ENCODE measurements around the gene CASP8.
A peak's percentile ranks its signal among the peaks of the same experiment; 100 is the strongest.
"Not testable (repeated sequence)": the region's sequence is repeated elsewhere in the genome, so short reads cannot be mapped to it uniquely, and the experiment has no call there.

The CASP8 gene

GRCh38 chr2:201269764-201270163 lies 9.4 kb downstream of the CASP8 start:
- DNase-seq (ENCODE audit: low spot score), result no peak

GRCh38 chr2:201270293-201271001 lies 10.1 kb downstream of the CASP8 start:
- DNase-seq (ENCODE audit: low spot score), result no peak

- no peak for DNase-seq (ENCODE audit: low spot score)
These were observed 11.6 kb downstream of the CASP8 start for GRCh38 chr2:201271917-201272316.

DNA sequence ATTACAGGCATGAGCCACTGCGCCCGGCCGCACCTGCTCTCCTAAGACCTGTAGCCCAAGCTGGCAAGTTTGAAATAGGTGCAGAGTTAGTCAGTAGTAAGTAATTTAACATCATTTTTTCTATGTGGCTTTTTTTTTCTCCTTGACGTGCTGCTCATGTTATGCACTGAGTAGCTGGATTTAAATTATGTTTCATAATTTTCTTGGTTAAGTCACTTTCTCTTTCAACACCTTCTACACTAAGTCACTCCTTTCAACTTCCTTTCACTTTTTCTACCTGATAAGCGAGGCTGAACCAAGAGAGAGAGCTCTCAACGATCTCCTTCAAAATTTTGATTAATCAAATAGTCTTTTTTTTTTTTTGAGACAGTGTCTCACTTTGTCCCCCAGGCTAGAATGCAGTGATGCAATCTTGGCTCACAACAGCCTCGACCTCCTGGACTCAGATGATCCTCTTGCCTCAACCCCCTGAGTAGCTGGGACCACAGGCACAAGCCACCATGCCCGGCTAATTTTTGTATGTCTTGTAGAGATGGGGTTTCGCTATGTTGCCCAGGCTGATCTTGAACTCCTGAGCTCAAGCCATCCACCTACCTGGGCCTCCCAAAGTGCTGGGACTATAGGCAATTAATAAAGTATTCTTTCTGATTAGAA lies 13.1 kb downstream of the CASP8 start:
- DNase-seq (ENCODE audit: low spot score), result no peak

DNA sequence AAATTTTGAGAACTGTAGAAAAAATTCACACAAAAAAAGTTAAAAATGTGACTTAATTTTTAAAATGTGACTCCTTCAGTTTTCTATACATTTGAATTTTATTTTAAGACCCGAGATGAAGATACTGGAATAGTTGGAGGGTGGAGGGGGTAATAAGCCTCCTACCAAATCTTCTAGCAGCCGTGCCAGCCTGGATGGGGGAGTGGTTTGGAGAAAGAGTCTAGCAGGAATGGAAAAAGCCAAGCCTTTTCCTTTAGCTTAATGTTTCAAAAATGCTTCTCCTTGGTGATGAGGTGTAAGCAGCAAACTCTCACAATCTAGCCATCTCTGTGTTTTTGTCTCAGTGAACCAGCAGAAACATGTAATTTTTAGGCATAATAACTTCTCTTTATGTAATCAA lies 14.7 kb downstream of the CASP8 start:
- DNase-seq (ENCODE audit: low spot score), result no peak

DNA sequence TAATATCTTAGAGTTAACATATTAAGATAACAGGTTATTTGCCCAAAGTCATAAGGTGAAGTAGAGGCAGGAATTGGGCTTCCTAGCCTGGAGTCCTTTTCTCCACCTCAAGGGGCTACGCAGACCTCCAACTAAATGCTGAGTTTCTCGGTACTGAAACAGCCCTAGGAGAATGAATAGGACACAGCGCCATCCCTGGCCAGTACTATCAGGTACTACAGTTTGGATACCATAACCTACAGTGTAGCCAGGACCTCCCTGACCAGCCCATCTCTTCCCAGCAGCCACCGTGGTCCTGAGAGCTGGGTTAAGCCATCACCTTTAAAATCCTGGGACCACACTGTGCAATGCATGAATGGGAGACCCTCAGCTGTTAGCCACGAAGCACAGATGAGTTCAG lies 15.7 kb downstream of the CASP8 start:
- no peak for DNase-seq (ENCODE audit: low spot score)

DNA sequence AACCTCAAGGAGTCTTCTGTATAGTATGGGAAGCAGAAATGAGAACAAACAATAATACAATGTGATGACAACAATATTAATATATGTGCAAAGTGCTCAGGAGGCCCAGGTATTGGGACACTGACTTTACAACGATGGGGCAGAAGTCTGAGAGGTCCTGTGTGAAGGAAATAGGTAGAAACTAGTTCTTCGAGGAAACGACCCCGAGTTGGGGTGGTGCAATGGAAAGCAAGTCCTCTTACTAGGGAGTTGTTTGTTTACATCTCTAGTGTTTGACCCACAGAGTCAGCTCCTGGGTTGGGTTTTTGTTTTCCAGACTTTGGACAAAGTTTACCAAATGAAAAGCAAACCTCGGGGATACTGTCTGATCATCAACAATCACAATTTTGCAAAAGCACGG lies 16.2 kb downstream of the CASP8 start:
- no peak for DNase-seq (ENCODE audit: low spot score)

- DNase-seq (ENCODE audit: low spot score), result no peak
These were observed 18.7 kb downstream of the CASP8 start for GRCh38 chr2:201279079-201279478.

DNA sequence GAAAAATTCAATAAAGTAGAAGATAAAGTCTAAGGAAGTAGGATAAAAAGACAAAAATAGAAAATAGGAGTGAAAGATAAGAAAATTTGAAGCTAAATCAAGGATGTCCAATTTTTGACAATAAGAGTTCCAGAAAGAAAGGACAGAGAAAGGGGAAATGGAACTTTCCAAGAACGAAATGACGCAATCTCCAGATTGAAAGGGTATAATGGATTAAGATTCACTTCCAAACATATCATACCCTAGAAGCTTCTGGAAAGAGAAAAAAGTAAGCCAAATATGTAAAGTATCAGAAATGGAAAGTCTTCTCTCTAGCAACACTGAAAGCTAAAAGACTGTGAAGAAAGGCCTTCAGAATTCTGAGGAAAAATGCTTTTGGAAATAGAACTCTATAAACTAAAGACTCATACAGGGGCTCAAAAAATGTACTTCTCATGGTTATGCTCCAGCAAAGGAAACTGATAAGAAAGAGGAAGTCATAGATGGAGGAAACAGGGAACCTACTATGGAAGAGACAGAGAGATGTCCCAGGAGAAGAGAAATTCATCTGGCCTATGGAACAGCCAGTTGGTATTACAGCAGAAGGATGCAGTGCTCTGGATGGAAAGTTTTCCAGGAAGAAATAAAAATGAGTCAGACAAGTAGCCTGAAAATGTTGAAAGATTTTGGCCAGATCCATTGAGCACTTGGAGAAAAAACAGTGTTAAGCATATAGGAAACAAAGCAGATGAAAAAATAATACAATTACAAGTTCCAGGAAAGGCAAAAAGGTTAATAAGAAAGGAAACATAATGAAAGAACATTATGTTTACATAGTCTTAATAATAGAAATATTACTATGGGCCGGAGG lies 20.1 kb downstream of the CASP8 start:
- DNase-seq (ENCODE audit: low spot score), result no peak

DNA sequence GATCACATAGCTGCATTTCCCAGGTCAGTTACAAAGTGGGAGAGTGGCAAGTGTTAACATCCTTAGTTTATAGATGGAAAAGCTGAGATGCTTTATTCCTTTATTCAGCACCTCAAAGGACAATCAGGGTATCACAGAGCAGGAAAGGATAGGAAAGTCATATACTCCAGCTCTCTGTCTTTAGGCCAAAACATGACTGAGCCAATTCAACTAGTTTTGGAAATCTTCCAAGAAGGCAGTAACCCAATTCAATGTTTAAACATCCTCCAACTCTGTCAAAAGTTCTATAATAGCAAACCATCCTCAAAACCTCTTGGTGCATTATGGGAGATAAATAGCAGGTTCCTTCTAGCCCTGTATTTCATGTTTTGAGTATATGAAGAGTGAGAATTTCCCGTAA lies 25.2 kb downstream of the CASP8 start:
- no peak for DNase-seq (ENCODE audit: low spot score)

- not testable (repeated sequence) for DNase-seq (ENCODE audit: low spot score)
These were observed 30.3 kb downstream of the CASP8 start for GRCh38 chr2:201290457-201291148.

- DNase-seq (ENCODE audit: low spot score), result no peak
These were observed 38.2 kb downstream of the CASP8 start for GRCh38 chr2:201298462-201299052.

- DNase-seq (ENCODE audit: low spot score), result not testable (repeated sequence)
These were observed 39.6 kb downstream of the CASP8 start for GRCh38 chr2:201299929-201300328.

- DNase-seq (ENCODE audit: low spot score), result no peak
These were observed 47.5 kb downstream of the CASP8 start for GRCh38 chr2:201307876-201308275.

GRCh38 chr2:201308914-201309313 lies 48.6 kb downstream of the CASP8 start:
- DNase-seq (ENCODE audit: low spot score), result no peak

GRCh38 chr2:201313362-201313761 lies 53.0 kb downstream of the CASP8 start:
- no peak for DNase-seq (ENCODE audit: low spot score)

DNA sequence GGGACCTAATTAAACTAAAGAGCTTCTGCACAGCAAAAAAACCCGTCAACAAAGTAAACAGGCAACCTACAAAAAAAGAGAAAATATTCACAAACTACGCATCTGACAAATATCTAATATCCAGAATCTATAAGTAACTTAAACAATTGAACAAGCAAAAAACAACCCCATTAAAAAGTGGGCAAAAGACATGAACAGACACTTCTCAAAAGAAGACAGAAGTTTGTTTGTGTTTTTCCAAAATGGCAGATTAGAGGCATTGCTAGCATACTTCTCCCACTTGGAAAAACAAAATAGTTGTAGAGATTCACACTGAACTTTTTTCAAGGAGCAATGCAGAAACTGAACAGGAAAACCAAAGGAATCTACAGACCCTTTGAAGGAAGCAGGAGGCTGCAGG lies 59.2 kb downstream of the CASP8 start:
- no peak for DNase-seq (ENCODE audit: low spot score)

GRCh38 chr2:201320257-201320656 lies 59.9 kb downstream of the CASP8 start:
- no peak for DNase-seq (ENCODE audit: low spot score)

- no peak for DNase-seq (ENCODE audit: low spot score)
These were observed 60.4 kb downstream of the CASP8 start for GRCh38 chr2:201320701-201321100.

- no peak for DNase-seq (ENCODE audit: low spot score)
These were observed 62.4 kb downstream of the CASP8 start for GRCh38 chr2:201322772-201323171.

DNA sequence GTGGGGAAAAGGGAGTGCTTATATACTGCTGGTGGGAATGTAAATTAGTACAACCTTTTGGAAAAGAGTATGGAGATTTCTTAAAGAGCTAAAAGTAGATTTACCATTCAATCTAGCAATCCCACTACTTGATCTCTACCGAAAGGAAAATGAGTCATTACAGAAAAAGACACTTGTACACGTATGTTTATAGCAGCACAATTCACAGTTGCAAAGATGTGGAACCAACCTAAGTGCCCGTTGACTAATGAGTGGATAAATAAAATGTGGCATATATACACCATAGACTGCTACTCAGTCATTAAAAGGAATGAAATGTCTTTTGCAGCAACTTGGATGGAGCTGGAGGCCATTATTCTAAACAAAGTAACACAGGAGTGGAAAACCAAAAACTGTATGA lies 67.3 kb downstream of the CASP8 start:
- peak; percentile 6 for DNase-seq (ENCODE audit: low spot score)

GRCh38 chr2:201329409-201329808 lies 69.1 kb downstream of the CASP8 start:
- no peak for DNase-seq (ENCODE audit: low spot score)

All from activated CD4-positive, alpha-beta T cell treated with anti-CD3 and anti-CD28 coated beads, Interleukin-2, Interleukin-4, amounts not matched to agents 100 ng/mL and 50 ng/mL, durations not matched to agents 16 hours and 8 hours (primary cell).